H4 (cell line): Measurements from ENCODE around the gene MVB12B. TPM values are rescaled to one million over a fixed set of nuclear protein-coding genes. Genes with fewer than 3 reads are reported as not detected.
A peak's percentile ranks its signal among the peaks of the same experiment; 100 is the strongest.

ENCODE experiments used
- DNase-seq: peaks from one replicate; pipeline ENCODE4 v3.0.0-alpha.2; 2015; ENCODE audit warnings: low spot score
- total RNA-seq: library from RNA; depleted of rRNA; stranded (reverse); fragments of >200 nt; shearing (Covaris generic); gene quantifications from 2 replicates; pipeline ENCODE4 v1.2.3, GENCODE V29; 2014

The MVB12B gene
- total RNA-seq, 1 experiment from 2014 or later: 2.8 TPM

- no peak for DNase-seq
These were observed 54.6 kb downstream of the MVB12B start for GRCh38 chr9:126381195-126381594.

GRCh38 chr9:126383406-126384046 is 56.9 kb downstream of the MVB12B start:
- DNase-seq: no peak

- DNase-seq: no peak
These were observed 58.3 kb downstream of the MVB12B start for GRCh38 chr9:126384926-126385325.

GRCh38 chr9:126386088-126386487 is 59.5 kb downstream of the MVB12B start:
- no peak for DNase-seq

- DNase-seq: no peak
These were observed 60.1 kb downstream of the MVB12B start for GRCh38 chr9:126386776-126387175.

GRCh38 chr9:126388964-126389708 is 62.5 kb downstream of the MVB12B start:
- no peak for DNase-seq

GRCh38 chr9:126389992-126390391 is 63.4 kb downstream of the MVB12B start:
- DNase-seq: no peak

GRCh38 chr9:126390923-126391322 is 64.3 kb downstream of the MVB12B start:
- no peak for DNase-seq

- DNase-seq: no peak
These were observed 65.4 kb downstream of the MVB12B start for GRCh38 chr9:126391713-126392661.

- DNase-seq: no peak
These were observed 66.2 kb downstream of the MVB12B start for GRCh38 chr9:126392662-126393371.

GRCh38 chr9:126393876-126394275 is 67.2 kb downstream of the MVB12B start:
- no peak for DNase-seq

- DNase-seq: no peak
These were observed 68.2 kb downstream of the MVB12B start for GRCh38 chr9:126394802-126395201.

GRCh38 chr9:126395439-126396212 is 69.0 kb downstream of the MVB12B start:
- peak; percentile 54 for DNase-seq

- DNase-seq: no peak
These were observed 70.4 kb downstream of the MVB12B start for GRCh38 chr9:126397056-126397455.

GRCh38 chr9:126398403-126399058 is 71.9 kb downstream of the MVB12B start:
- no peak for DNase-seq

- no peak for DNase-seq
These were observed 72.6 kb downstream of the MVB12B start for GRCh38 chr9:126399251-126399650.

- no peak for DNase-seq
These were observed 73.2 kb downstream of the MVB12B start for GRCh38 chr9:126399789-126400188.

GRCh38 chr9:126400571-126400970 is 73.9 kb downstream of the MVB12B start:
- no peak for DNase-seq

- no peak for DNase-seq
These were observed 74.5 kb downstream of the MVB12B start for GRCh38 chr9:126401107-126401506.

- no peak for DNase-seq
These were observed 75.0 kb downstream of the MVB12B start for GRCh38 chr9:126401581-126401980.
